Stimulated activated naive CD8-positive, alpha-beta T cell treated with anti-CD3 and anti-CD28 coated beads, Interleukin-15, amount 100 ng/mL, for 72 hours (primary cell): ENCODE measurements around the gene ZFHX3.
A peak's percentile ranks its signal among the peaks of the same experiment; 100 is the strongest.
"Not testable (repeated sequence)": the region's sequence is repeated elsewhere in the genome, so short reads cannot be mapped to it uniquely, and the experiment has no call there.

Source experiments
- ATAC-seq: fragments of 150-1000 bp; cut with Tn5 transposase; 2 replicates; pipeline ENCODE4 v1.10.0; 2021; ENCODE audit warnings: mild to moderate bottlenecking, moderate library complexity
- DNase-seq, 2 donors: peaks; one replicate each; pipeline ENCODE4 v3.0.0; 2021 to 2022
- H3K27ac Mint-ChIP-seq, 2 donors: one replicate each; pipeline ENCODE4 v1.8.0; 2022; ENCODE audit warnings: mild to moderate bottlenecking in 2 of 2, mixed read lengths in 2 of 2, moderate library complexity in 2 of 2
- H3K27me3 Mint-ChIP-seq: one replicate; pipeline ENCODE4 v1.8.0; 2022; ENCODE audit warnings: mixed read lengths
- H3K4me1 Mint-ChIP-seq: one replicate; pipeline ENCODE4 v1.8.0; 2022; ENCODE audit warnings: mild to moderate bottlenecking, mixed read lengths
- H3K4me3 Mint-ChIP-seq, 2 donors: one replicate each; pipeline ENCODE4 v1.8.0; 2022; ENCODE audit warnings: mild to moderate bottlenecking in 2 of 2, mixed read lengths in 2 of 2, moderate library complexity in 1 of 2
- H3K9me3 Mint-ChIP-seq, 2 donors: one replicate each; pipeline ENCODE4 v1.8.0; 2022; ENCODE audit warnings: mixed read lengths in 2 of 2

The ZFHX3 gene

GRCh38 chr16:72991211-72991610 lies 56.7 kb downstream of the ZFHX3 start:
- no peaks in the 10 kb centered on the region for H3K9me3 Mint-ChIP-seq
- DNase-seq (no peak), ATAC-seq (no peak)
- no peak overlapping the region for H3K4me3 Mint-ChIP-seq
- H3K4me1 Mint-ChIP-seq, result no peaks in the 10 kb centered on the region
- H3K27ac Mint-ChIP-seq, result no peak overlapping the region
- H3K27me3 Mint-ChIP-seq, result no peaks in the 10 kb centered on the region

- no peaks in the 10 kb centered on the region for H3K4me1 Mint-ChIP-seq
- peak overlapping the region in 1 of 2 donors; percentile 5 for H3K27ac Mint-ChIP-seq
- H3K27me3 Mint-ChIP-seq, result no peaks in the 10 kb centered on the region
- DNase-seq (no peak), ATAC-seq (no peak)
- H3K4me3 Mint-ChIP-seq, result no peak overlapping the region
- H3K9me3 Mint-ChIP-seq, result no peaks in the 10 kb centered on the region
Observed at GRCh38 chr16:72990571-72990970, 57.4 kb downstream of the ZFHX3 start.

- ATAC-seq (no peak), DNase-seq (no peak)
- H3K4me1 Mint-ChIP-seq, result no peaks in the 10 kb centered on the region
- no peaks in the 10 kb centered on the region for H3K9me3 Mint-ChIP-seq
- no peak overlapping the region for H3K4me3 Mint-ChIP-seq
- peak overlapping the region in 1 of 2 donors; percentile 5 for H3K27ac Mint-ChIP-seq
- H3K27me3 Mint-ChIP-seq, result no peaks in the 10 kb centered on the region
Observed at GRCh38 chr16:72989579-72990551, 58.1 kb downstream of the ZFHX3 start.

GRCh38 chr16:72989203-72989578 lies 58.7 kb downstream of the ZFHX3 start:
- not testable (repeated sequence) for H3K27ac Mint-ChIP-seq, H3K9me3 Mint-ChIP-seq, H3K4me1 Mint-ChIP-seq, ATAC-seq, H3K4me3 Mint-ChIP-seq, DNase-seq, H3K27me3 Mint-ChIP-seq

- Mint-ChIP-seq H3K4me3 (no peak overlapping the region), H3K4me1 (no peaks in the 10 kb centered on the region), H3K9me3 (no peaks in the 10 kb centered on the region), H3K27me3 (no peaks in the 10 kb centered on the region), H3K27ac (no peak overlapping the region)
- DNase-seq, result no peak
- ATAC-seq, result no peak
Observed at GRCh38 chr16:72988569-72988968, 59.4 kb downstream of the ZFHX3 start.

GRCh38 chr16:72987480-72987901 lies 60.4 kb downstream of the ZFHX3 start:
- ATAC-seq, result no peak
- H3K27me3 Mint-ChIP-seq, result no peaks in the 10 kb centered on the region
- no peaks in the 10 kb centered on the region for H3K4me1 Mint-ChIP-seq
- no peak for DNase-seq
- H3K27ac Mint-ChIP-seq, result no peak overlapping the region
- H3K9me3 Mint-ChIP-seq, result no peaks in the 10 kb centered on the region
- no peak overlapping the region for H3K4me3 Mint-ChIP-seq

- no peaks in the 10 kb centered on the region for H3K9me3 Mint-ChIP-seq
- DNase-seq, result no peak
- no peaks in the 10 kb centered on the region for H3K27me3 Mint-ChIP-seq
Observed at GRCh38 chr16:72985995-72986394, 61.9 kb downstream of the ZFHX3 start.

GRCh38 chr16:72985148-72985941 lies 62.6 kb downstream of the ZFHX3 start:
- no peaks in the 10 kb centered on the region for H3K9me3 Mint-ChIP-seq
- no peak overlapping the region for H3K4me3 Mint-ChIP-seq
- no peak for ATAC-seq
- no peaks in the 10 kb centered on the region for H3K4me1 Mint-ChIP-seq
- no peak for DNase-seq
- H3K27me3 Mint-ChIP-seq, result no peaks in the 10 kb centered on the region
- no peak overlapping the region for H3K27ac Mint-ChIP-seq

More at GRCh38 chr16:72985995-72986394, 61.9 kb downstream of the ZFHX3 start:
- no peak for ATAC-seq
- H3K4me3 Mint-ChIP-seq, result no peak overlapping the region
- no peaks in the 10 kb centered on the region for H3K4me1 Mint-ChIP-seq
- no peak overlapping the region for H3K27ac Mint-ChIP-seq

GRCh38 chr16:72983728-72984350 lies 64.1 kb downstream of the ZFHX3 start:
- Mint-ChIP-seq H3K4me1 (no peaks in the 10 kb centered on the region), H3K4me3 (no peak overlapping the region), H3K9me3 (no peaks in the 10 kb centered on the region), H3K27me3 (no peaks in the 10 kb centered on the region), H3K27ac (no peak overlapping the region)
- DNase-seq, result no peak
- no peak for ATAC-seq

- H3K4me3 Mint-ChIP-seq, result no peak overlapping the region
- no peaks in the 10 kb centered on the region for H3K9me3 Mint-ChIP-seq
- no peak overlapping the region for H3K27ac Mint-ChIP-seq
- no peaks in the 10 kb centered on the region for H3K4me1 Mint-ChIP-seq
- H3K27me3 Mint-ChIP-seq, result no peaks in the 10 kb centered on the region
- ATAC-seq (no peak), DNase-seq (no peak)
Observed at GRCh38 chr16:72983241-72983640, 64.7 kb downstream of the ZFHX3 start.

- H3K27me3 Mint-ChIP-seq, result no peaks in the 10 kb centered on the region
- H3K4me3 Mint-ChIP-seq, result no peak overlapping the region
- no peak overlapping the region for H3K27ac Mint-ChIP-seq
- no peaks in the 10 kb centered on the region for H3K4me1 Mint-ChIP-seq
- no peaks in the 10 kb centered on the region for H3K9me3 Mint-ChIP-seq
- DNase-seq (no peak), ATAC-seq (no peak)
Observed at GRCh38 chr16:72979974-72980373, 68.0 kb downstream of the ZFHX3 start.

- H3K27ac Mint-ChIP-seq, result no peak overlapping the region
- no peak overlapping the region for H3K4me3 Mint-ChIP-seq
- no peaks in the 10 kb centered on the region for H3K27me3 Mint-ChIP-seq
- no peaks in the 10 kb centered on the region for H3K4me1 Mint-ChIP-seq
- no peaks in the 10 kb centered on the region for H3K9me3 Mint-ChIP-seq
- ATAC-seq (no peak), DNase-seq (no peak)
Observed at GRCh38 chr16:72978212-72978611, 69.7 kb downstream of the ZFHX3 start.

- no peaks in the 10 kb centered on the region for H3K9me3 Mint-ChIP-seq
- H3K4me1 Mint-ChIP-seq, result no peaks in the 10 kb centered on the region
- no peak overlapping the region for H3K4me3 Mint-ChIP-seq
- DNase-seq, result no peak
- H3K27me3 Mint-ChIP-seq, result no peaks in the 10 kb centered on the region
- H3K27ac Mint-ChIP-seq, result no peak overlapping the region
- no peak for ATAC-seq
Observed at GRCh38 chr16:72977127-72977526, 70.8 kb downstream of the ZFHX3 start.

- ATAC-seq (no peak), DNase-seq (no peak)
- Mint-ChIP-seq H3K9me3 (no peaks in the 10 kb centered on the region), H3K4me1 (no peaks in the 10 kb centered on the region), H3K27ac (no peak overlapping the region), H3K27me3 (no peaks in the 10 kb centered on the region), H3K4me3 (no peak overlapping the region)
Observed at GRCh38 chr16:72976438-72977064, 71.4 kb downstream of the ZFHX3 start.

- no peaks in the 10 kb centered on the region for H3K9me3 Mint-ChIP-seq
- H3K4me1 Mint-ChIP-seq, result no peaks in the 10 kb centered on the region
- no peak overlapping the region for H3K27ac Mint-ChIP-seq
- no peak for ATAC-seq
- no peak for DNase-seq
- no peak overlapping the region for H3K4me3 Mint-ChIP-seq
- H3K27me3 Mint-ChIP-seq, result no peaks in the 10 kb centered on the region
Observed at GRCh38 chr16:72975809-72976437, 72.0 kb downstream of the ZFHX3 start.
